Measurements from ENCODE around the gene BPIFB6.

DNA sequence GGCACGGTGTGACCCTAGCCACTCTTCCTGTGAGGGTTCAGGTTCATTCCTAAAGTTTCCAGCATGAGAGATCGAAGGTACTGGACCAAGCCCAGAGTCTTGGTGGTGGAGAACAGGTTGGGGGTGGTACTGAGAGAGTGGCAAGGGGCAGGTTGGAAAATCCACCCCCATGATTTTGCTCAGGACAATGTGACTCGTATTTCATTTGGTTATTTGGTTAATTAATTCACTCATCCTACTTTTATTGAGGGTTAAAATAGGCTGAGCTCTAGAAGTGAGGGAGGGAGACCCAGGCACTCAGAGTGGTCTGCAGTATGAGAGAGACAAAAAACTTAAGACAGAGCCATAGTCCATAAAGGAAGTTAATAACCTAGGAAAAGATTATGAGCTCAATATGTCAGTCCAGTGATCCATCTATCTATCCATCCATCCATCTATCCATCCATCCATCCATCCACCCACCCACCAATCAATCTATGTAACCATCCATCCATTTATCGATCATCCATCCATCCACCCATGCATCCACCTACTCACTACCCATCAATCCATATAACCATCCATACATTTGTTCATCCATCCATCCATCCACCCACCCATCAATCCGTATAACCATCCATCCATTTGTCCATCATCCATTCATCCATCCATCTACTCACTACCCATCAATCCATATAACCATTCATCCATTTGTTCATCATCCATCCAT is 6.7 kb upstream of the BPIFB6 start:
- TF ChIP-seq, protein P1, sequence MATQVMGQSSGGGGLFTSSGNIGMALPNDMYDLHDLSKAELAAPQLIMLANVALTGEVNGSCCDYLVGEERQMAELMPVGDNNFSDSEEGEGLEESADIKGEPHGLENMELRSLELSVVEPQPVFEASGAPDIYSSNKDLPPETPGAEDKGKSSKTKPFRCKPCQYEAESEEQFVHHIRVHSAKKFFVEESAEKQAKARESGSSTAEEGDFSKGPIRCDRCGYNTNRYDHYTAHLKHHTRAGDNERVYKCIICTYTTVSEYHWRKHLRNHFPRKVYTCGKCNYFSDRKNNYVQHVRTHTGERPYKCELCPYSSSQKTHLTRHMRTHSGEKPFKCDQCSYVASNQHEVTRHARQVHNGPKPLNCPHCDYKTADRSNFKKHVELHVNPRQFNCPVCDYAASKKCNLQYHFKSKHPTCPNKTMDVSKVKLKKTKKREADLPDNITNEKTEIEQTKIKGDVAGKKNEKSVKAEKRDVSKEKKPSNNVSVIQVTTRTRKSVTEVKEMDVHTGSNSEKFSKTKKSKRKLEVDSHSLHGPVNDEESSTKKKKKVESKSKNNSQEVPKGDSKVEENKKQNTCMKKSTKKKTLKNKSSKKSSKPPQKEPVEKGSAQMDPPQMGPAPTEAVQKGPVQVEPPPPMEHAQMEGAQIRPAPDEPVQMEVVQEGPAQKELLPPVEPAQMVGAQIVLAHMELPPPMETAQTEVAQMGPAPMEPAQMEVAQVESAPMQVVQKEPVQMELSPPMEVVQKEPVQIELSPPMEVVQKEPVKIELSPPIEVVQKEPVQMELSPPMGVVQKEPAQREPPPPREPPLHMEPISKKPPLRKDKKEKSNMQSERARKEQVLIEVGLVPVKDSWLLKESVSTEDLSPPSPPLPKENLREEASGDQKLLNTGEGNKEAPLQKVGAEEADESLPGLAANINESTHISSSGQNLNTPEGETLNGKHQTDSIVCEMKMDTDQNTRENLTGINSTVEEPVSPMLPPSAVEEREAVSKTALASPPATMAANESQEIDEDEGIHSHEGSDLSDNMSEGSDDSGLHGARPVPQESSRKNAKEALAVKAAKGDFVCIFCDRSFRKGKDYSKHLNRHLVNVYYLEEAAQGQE (IDR thresholded peaks at IDR 0.05; ENCODE audit: insufficient read depth in 1 of 2, low read depth in 2 of 2, low read length in 1 of 2) = no peak
- TF ChIP-seq, protein P2, sequence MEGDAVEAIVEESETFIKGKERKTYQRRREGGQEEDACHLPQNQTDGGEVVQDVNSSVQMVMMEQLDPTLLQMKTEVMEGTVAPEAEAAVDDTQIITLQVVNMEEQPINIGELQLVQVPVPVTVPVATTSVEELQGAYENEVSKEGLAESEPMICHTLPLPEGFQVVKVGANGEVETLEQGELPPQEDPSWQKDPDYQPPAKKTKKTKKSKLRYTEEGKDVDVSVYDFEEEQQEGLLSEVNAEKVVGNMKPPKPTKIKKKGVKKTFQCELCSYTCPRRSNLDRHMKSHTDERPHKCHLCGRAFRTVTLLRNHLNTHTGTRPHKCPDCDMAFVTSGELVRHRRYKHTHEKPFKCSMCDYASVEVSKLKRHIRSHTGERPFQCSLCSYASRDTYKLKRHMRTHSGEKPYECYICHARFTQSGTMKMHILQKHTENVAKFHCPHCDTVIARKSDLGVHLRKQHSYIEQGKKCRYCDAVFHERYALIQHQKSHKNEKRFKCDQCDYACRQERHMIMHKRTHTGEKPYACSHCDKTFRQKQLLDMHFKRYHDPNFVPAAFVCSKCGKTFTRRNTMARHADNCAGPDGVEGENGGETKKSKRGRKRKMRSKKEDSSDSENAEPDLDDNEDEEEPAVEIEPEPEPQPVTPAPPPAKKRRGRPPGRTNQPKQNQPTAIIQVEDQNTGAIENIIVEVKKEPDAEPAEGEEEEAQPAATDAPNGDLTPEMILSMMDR (IDR thresholded peaks at IDR 0.05) = no peak
- TF ChIP-seq POLR2AphosphoS5 (IDR thresholded peaks at IDR 0.05; ENCODE audit: low read depth, low read length) = no peak
- TF ChIP-seq SIN3A (IDR thresholded peaks at IDR 0.05; ENCODE audit: borderline replicate concordance, insufficient read depth, low read depth, low read length) = no peak

Measured in Panc1 (cell line).